Endothelial cell of umbilical vein (primary cell): ENCODE measurements around the gene ADCY7. TPM values are rescaled to one million over a fixed set of nuclear protein-coding genes. Genes with fewer than 3 reads are reported as not detected.

Experiments
- BruUV-seq: library from RNA; stranded (reverse); fragments of 400-500 nt; replicated peaks from 2 replicates; lab custom pipeline; 2021; lab: Mats Ljungman, UMichigan
- CTCF ChIA-PET: fragments of 300-600, 350-600 bp; sonication (Branson Sonifier 250); formaldehyde crosslinking; loops from one replicate; lab custom pipeline; 2021; ENCODE audit warnings: antibody characterized with exemption, inconsistent platforms; lab: Charles Lee
- POLR2A ChIA-PET: fragments of 300-600, 350-600 bp; sonication (Branson Sonifier 250); formaldehyde crosslinking; loops from one replicate; lab custom pipeline; 2021; ENCODE audit warnings: antibody characterized with exemption, inconsistent platforms; lab: Charles Lee
- DNase-seq: peaks from one replicate; pipeline ENCODE4 v3.0.0-alpha.2; 2011; ENCODE audit warnings: low read depth, low spot score
- FAIRE-seq: peaks from 2 replicates; lab custom pipeline; 2011; peaks lifted over from hg19 to GRCh38; lab: Jason Lieb, UNC
- H2AFZ ChIP-seq: 2 replicates; pipeline ENCODE4 v1.6.0; 2012; ENCODE audit warnings: low read depth, low read length, control low read depth, inconsistent platforms
- H3K27ac ChIP-seq: 2 replicates; pipeline ENCODE4 v1.5.1; 2011; ENCODE audit warnings: low read depth, mild to moderate bottlenecking, control low read depth, low read length, moderate library complexity; ENCODE audit not compliant: insufficient read depth
- H3K27me3 ChIP-seq, 2 experiments: 2 replicates each; pipeline versions ENCODE4 v1.6.0 to v1.6.1; 2011; ENCODE audit warnings: low read length in 2 of 2, mixed read lengths in 1 of 2; ENCODE audit not compliant: control insufficient read depth in 2 of 2, insufficient read depth in 2 of 2
- H3K36me3 ChIP-seq, 2 experiments: 2 replicates in 1 of 2; 3 replicates in 1 of 2; pipeline ENCODE4 v1.5.1; 2011; ENCODE audit warnings: low read length in 2 of 2, mild to moderate bottlenecking in 1 of 2, moderate library complexity in 1 of 2; ENCODE audit not compliant: control insufficient read depth in 2 of 2, insufficient read depth in 2 of 2; ENCODE audit errors: extremely low read depth in 1 of 2
- H3K4me1 ChIP-seq: 3 replicates; pipeline ENCODE4 v1.5.1; 2011; ENCODE audit warnings: mild to moderate bottlenecking, low read length; ENCODE audit not compliant: control insufficient read depth, insufficient read depth; ENCODE audit errors: extremely low read depth
- H3K4me2 ChIP-seq: 2 replicates; pipeline ENCODE4 v1.6.1; 2011; ENCODE audit warnings: low read length, control low read depth, mixed read lengths; ENCODE audit not compliant: insufficient read depth
- H3K4me3 ChIP-seq, 3 experiments: fragments of 200-600 bp in 1 of 3; sonication (generic), shearing (Covaris generic) in 1 of 3; replicated peaks in 1 of 3; 2 replicates each; pipeline ENCODE4 v1.5.1; 2011 to 2016; ENCODE audit warnings: control low read depth in 3 of 3, low read length in 3 of 3, mild to moderate bottlenecking in 2 of 3, inconsistent platforms in 1 of 3, low read depth in 1 of 3, moderate library complexity in 1 of 3; ENCODE audit not compliant: insufficient read depth in 1 of 3
- H3K79me2 ChIP-seq: 2 replicates; pipeline ENCODE4 v1.6.0; 2012; ENCODE audit warnings: low read length, inconsistent platforms; ENCODE audit not compliant: control insufficient read depth, insufficient read depth
- H3K9ac ChIP-seq: replicated peaks from 2 replicates; pipeline ENCODE3; 2011; ENCODE audit warnings: low read length, control low read depth; ENCODE audit not compliant: insufficient read depth; ENCODE audit errors: extremely low read depth
- H3K9me1 ChIP-seq: replicated peaks from 3 replicates; pipeline ENCODE4 v1.6.0; 2011; ENCODE audit warnings: mild to moderate bottlenecking, low read length; ENCODE audit not compliant: control insufficient read depth, insufficient read depth; ENCODE audit errors: extremely low read depth
- H3K9me3 ChIP-seq: replicated peaks from 2 replicates; pipeline ENCODE4 v1.5.1; 2012; ENCODE audit warnings: low read length, inconsistent platforms; ENCODE audit not compliant: control insufficient read depth, insufficient read depth
- H4K20me1 ChIP-seq: replicated peaks from 2 replicates; pipeline ENCODE3; 2011; ENCODE audit warnings: mild to moderate bottlenecking, low read length; ENCODE audit not compliant: control insufficient read depth, insufficient read depth; ENCODE audit errors: extremely low read depth
- EZH2 ChIP-seq: IDR thresholded peaks from 2 replicates; pipeline ENCODE4 v1.6.1; 2012; ENCODE audit warnings: borderline replicate concordance, low read depth, mild to moderate bottlenecking, moderate library complexity, low read length, inconsistent platforms; ENCODE audit not compliant: severe bottlenecking
- FOS ChIP-seq: IDR thresholded peaks from 2 replicates; pipeline ENCODE4 v1.6.1; 2011; ENCODE audit warnings: mild to moderate bottlenecking, low read length, moderate library complexity, borderline replicate concordance; ENCODE audit not compliant: insufficient read depth
- GATA2 ChIP-seq: IDR thresholded peaks from 2 replicates; pipeline ENCODE4 v1.7.0; 2011; ENCODE audit warnings: low read depth, mild to moderate bottlenecking, moderate library complexity, mixed read lengths, low read length; ENCODE audit not compliant: insufficient read length, insufficient read depth
- JUN ChIP-seq: IDR thresholded peaks from 2 replicates; pipeline ENCODE4 v1.6.1; 2011; ENCODE audit warnings: borderline replicate concordance, low read depth; ENCODE audit not compliant: insufficient read length, insufficient read depth
- MYC ChIP-seq: IDR thresholded peaks from one replicate; pipeline ENCODE4 v1.6.1; 2011; ENCODE audit warnings: mild to moderate bottlenecking, low read depth, low read length
- POLR2A ChIP-seq: IDR thresholded peaks from 2 replicates; pipeline ENCODE4 v1.6.1; 2012; ENCODE audit warnings: low read depth, mild to moderate bottlenecking, control low read depth, low read length
- POLR2AphosphoS5 ChIP-seq: IDR thresholded peaks from 2 replicates; pipeline ENCODE4 v1.6.1; 2012; ENCODE audit warnings: low read depth, mild to moderate bottlenecking, control low read depth, low read length, moderate library complexity; ENCODE audit not compliant: insufficient read depth
- dilution Hi-C: fragments of 300-500 bp; cut with MboI; formaldehyde crosslinking; loops from one replicate; pipeline ENCODE4 v1.15.0; 2019; ENCODE audit warnings: low sequenced_read_pairs; ENCODE audit not compliant: extremely low pct_ligation_motif_present
- intact Hi-C: fragments of 100-400 bp; cut with micrococcal nuclease; formaldehyde crosslinking; loops from one replicate; pipeline ENCODE4 v1.10.0; 2022
- polyA plus RNA-seq, 4 experiments: library from polyadenylated mRNA; depleted of rRNA in 3 of 4; stranded (reverse) in 3 of 4; unstranded in 1 of 4; fragments of >200 nt; gene quantifications; 2 replicates each; pipeline versions ENCODE4 v1.2.1 to v1.2.3, GENCODE V29; 2011 to 2012; ENCODE audit warnings: missing spikeins in 1 of 4
- total RNA-seq: library from RNA; stranded (reverse); gene quantifications from 2 replicates; pipeline ENCODE4 v1.2.3, GENCODE V29; 2021
- TF ChIP-seq, protein P1 (sequence below): IDR thresholded peaks from 2 replicates; pipeline ENCODE4 v1.6.1; 2011; ENCODE audit not compliant: insufficient read depth, insufficient read length
- TF ChIP-seq, protein P2 (sequence below), 2 donors: IDR thresholded peaks; 1 replicate in 1 of 2; 2 replicates in 1 of 2; pipeline ENCODE4 v1.5.1; 2011; ENCODE audit warnings: low read length in 2 of 2, mild to moderate bottlenecking in 2 of 2, moderate library complexity in 2 of 2, control low read depth in 1 of 2, inconsistent platforms in 1 of 2, low read depth in 1 of 2; ENCODE audit not compliant: insufficient read depth in 1 of 2; ENCODE audit errors: extremely low read depth in 1 of 2

Gene ADCY7
- total and polyA plus RNA-seq, 2 donors (not counting 3 experiments of a cell fraction or from before 2014, with no cell fraction given): 3.5 to 9.3 TPM

DNA sequence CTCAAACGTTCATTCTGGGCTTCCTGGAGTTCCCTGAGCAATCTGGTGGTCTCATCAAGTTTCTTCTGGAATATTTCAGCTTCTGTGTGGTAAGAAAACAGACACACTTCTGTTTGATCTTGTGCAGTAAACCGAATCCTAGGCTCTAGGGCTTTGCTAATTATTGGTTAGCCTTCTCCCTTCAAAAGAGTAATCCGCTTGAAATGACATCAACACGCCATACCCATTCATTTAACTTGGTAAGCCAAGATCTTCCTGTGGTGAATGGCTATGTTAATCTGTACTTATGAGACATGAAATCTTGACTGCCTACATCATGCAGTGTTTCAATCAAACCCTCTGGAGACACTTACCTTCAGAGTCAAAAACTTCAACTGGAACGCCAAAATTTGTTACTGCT, 54.0 kb downstream of the ADCY7 start:
- dilution Hi-C loops: no loop called here
- no peaks in the 10 kb centered on the region for H3K79me2 ChIP-seq
- no peaks in the 10 kb centered on the region for H3K27me3 ChIP-seq
- H3K4me2 ChIP-seq: no peak overlapping the region
- H3K9ac ChIP-seq: no peak overlapping the region
- peaks cover 7% of the 10 kb centered on the region for H3K4me1 ChIP-seq
- DNase-seq (no peak), FAIRE-seq (no peak)
- ChIA-PET CTCF (interaction anchor here (4.0 kb wide), 1 partner anchor 35 kb away, joined by 17 read pairs; no protein-coding TSS in a partner anchor), POLR2A (no interaction called here)
- H3K4me3 ChIP-seq: no peak overlapping the region
- intact Hi-C loops: no loop called here
- no peaks in the 10 kb centered on the region for H3K9me3 ChIP-seq
- H3K36me3 ChIP-seq: peaks cover 15 to 23% of the 10 kb centered on the region in 2 experiments
- no peak overlapping the region for H2AFZ ChIP-seq
- no peaks in the 10 kb centered on the region for H4K20me1 ChIP-seq
- H3K27ac ChIP-seq: no peak overlapping the region
- H3K9me1 ChIP-seq: no peaks in the 10 kb centered on the region
- no TSS peak for BruUV-seq
- TF ChIP-seq EZH2 (no peak), MYC (no peak), GATA2 (no peak), POLR2AphosphoS5 (no peak), JUN (no peak), POLR2A (no peak), FOS (no peak)
- TF ChIP-seq, protein P1, sequence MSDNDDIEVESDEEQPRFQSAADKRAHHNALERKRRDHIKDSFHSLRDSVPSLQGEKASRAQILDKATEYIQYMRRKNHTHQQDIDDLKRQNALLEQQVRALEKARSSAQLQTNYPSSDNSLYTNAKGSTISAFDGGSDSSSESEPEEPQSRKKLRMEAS: no peak
- TF ChIP-seq, protein P2, sequence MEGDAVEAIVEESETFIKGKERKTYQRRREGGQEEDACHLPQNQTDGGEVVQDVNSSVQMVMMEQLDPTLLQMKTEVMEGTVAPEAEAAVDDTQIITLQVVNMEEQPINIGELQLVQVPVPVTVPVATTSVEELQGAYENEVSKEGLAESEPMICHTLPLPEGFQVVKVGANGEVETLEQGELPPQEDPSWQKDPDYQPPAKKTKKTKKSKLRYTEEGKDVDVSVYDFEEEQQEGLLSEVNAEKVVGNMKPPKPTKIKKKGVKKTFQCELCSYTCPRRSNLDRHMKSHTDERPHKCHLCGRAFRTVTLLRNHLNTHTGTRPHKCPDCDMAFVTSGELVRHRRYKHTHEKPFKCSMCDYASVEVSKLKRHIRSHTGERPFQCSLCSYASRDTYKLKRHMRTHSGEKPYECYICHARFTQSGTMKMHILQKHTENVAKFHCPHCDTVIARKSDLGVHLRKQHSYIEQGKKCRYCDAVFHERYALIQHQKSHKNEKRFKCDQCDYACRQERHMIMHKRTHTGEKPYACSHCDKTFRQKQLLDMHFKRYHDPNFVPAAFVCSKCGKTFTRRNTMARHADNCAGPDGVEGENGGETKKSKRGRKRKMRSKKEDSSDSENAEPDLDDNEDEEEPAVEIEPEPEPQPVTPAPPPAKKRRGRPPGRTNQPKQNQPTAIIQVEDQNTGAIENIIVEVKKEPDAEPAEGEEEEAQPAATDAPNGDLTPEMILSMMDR (IDR thresholded peaks at IDR 0.05; ENCODE audit: extremely low read depth in 1 of 2, insufficient read depth in 1 of 2, low read depth in 1 of 2, low read length in 2 of 2): no peak
